Astrocyte of the spinal cord (primary cell): Measurements from ENCODE around the gene CASK.
A peak's percentile ranks its signal among the peaks of the same experiment; 100 is the strongest.

Source experiments
- DNase-seq: peaks from one replicate; pipeline ENCODE4 v3.0.0; 2011; ENCODE audit warnings: low read depth, low spot score
- H3K4me3 ChIP-seq: 2 replicates; pipeline ENCODE4 v1.5.1; 2011; ENCODE audit warnings: low read depth, mild to moderate bottlenecking, low read length, moderate library complexity
- in situ Hi-C: cut with HindIII; loops from 2 replicates; pipeline ENCODE4 v1.10.0; 2017; ENCODE audit warnings: low sequenced_read_pairs
- TF ChIP-seq, protein P1 (sequence below): IDR thresholded peaks from 2 replicates; pipeline ENCODE4 v1.5.1; 2012; ENCODE audit warnings: low read depth, mild to moderate bottlenecking, low read length, inconsistent platforms

Gene CASK

DNA sequence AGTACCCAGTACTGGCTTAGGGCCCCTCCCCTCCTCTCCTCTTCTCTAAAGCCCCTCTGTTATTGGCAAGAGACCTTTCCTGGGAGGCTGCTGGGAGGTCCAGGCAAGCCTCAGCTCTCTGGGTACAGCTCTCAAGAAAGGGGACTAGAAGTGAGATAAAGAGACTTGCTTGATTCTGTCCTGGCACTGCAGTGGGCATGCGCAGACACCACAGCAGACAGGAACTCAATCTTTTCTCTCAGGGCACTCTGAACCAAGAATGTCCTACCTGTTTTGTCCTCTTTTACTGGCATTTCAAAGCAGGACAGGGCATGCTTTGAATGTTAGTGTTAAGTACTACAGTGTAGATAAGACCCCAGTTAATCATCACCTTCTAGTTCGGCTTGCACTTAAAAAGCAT, 401.3 kb downstream of the CASK start:
- TF ChIP-seq, protein P1, sequence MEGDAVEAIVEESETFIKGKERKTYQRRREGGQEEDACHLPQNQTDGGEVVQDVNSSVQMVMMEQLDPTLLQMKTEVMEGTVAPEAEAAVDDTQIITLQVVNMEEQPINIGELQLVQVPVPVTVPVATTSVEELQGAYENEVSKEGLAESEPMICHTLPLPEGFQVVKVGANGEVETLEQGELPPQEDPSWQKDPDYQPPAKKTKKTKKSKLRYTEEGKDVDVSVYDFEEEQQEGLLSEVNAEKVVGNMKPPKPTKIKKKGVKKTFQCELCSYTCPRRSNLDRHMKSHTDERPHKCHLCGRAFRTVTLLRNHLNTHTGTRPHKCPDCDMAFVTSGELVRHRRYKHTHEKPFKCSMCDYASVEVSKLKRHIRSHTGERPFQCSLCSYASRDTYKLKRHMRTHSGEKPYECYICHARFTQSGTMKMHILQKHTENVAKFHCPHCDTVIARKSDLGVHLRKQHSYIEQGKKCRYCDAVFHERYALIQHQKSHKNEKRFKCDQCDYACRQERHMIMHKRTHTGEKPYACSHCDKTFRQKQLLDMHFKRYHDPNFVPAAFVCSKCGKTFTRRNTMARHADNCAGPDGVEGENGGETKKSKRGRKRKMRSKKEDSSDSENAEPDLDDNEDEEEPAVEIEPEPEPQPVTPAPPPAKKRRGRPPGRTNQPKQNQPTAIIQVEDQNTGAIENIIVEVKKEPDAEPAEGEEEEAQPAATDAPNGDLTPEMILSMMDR: no peak
- in situ Hi-C loops: no loop called here
- DNase-seq: no peak
- no peak overlapping the region for H3K4me3 ChIP-seq

DNA sequence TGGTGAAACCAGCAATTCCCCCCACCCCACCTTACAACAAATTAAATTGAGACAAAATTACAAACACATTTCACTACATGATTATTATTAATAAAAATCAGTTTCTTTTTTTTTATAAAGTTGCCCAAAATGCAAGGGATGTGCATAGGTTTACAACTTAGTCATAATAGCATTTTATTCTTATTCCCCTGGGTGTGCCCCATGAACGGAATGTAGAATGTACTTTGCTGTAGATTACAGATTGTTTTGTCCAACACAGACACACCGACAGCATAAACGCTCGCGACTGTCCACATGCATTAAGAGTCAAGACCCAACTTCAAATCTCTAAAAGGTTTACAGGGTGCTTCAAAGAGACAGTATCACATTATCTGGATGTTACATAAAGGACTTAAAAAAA, 403.9 kb downstream of the CASK start:
- no peak overlapping the region for H3K4me3 ChIP-seq
- in situ Hi-C loops: no loop called here
- DNase-seq: no peak
- TF ChIP-seq, protein P1: no peak

DNA sequence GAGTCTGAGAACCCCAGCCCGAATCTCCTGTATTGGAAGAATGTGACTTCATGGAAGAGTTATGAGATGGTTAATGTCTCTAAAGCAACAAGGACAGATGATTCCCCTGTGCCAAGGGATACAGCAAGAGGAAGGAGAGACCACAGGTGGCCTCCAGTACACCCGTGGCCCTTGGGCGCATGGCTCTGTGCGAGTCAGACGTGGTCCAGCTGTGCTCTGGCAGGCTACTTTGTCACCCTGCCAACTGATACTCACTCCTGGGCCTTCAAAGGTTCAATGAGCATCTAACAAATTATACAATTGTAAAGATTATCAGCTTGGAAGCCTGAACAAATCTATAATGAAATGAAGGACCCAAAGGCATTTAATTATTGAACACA, 404.5 kb downstream of the CASK start:
- in situ Hi-C loops: no loop called here
- H3K4me3 ChIP-seq: no peak overlapping the region
- TF ChIP-seq, protein P1: no peak
- DNase-seq: peak; percentile 11

DNA sequence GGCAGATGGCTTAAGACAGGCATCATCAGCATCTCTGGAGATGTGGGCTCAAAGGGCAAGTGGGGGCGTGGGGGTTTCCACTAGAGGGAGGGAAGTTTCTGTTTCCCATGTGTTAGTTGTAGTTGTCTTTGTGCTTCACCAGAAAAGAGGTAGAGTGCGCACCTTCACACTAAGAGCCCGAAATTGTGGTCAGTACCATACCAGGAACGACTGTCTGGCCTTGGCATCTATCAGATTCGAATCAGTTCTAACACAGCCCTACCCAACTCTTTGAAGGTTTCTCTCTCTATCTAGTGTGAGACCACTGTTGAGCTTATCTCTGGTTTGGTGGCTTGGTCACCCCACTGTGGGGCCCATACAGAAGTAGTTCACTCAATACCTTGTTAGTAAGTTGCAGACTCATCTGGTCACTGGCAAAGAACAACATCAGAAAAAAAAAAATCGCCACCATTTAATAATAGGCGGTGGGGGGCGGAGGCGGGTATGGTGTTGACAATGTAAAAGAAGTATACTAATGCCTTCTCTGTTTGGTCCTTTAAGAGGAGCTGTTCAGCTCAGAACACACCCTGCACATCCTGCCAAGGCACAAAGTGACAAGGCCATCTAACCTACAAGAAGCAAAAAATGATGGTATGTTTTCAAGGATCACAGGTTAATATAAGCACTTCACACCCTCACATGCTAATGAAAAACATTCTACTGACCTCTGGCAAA, 405.1 kb downstream of the CASK start:
- in situ Hi-C loops: no loop called here

DNA sequence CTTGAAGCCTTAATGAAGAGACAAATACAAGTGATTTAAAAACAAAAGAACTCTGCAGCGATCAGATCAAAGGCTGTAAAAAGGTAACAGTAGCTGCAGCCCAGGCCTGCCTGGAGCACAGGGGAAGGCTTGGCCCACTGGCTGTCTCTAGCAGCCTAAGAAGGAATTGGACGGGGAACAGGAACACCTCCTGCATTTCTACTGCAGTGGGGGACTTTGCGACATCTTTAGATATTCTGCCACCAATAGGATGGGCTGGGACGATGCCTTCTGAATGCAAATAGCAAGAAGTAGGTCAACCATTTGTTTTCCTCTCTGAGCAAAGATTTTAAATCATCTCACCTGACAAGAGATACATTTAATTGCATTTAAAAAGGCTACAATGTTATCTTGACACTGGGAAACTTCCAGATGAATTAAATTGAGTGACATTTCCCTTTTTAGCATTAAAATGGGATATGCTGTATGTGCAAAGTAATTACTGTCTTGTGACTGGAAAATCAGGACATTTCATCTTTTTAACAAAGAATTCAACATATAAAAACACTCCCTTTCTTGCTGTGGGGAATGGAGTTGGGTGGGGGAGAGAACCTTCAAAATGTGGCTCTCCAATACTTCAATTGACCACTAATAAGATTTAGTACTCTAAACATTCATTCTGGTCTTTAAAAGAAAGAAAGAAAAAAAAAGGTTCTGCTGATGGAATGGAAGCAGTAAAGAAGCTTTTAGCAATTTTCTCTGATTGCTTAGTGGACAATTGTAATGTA, 406.2 kb downstream of the CASK start:
- in situ Hi-C loops: no loop called here
- TF ChIP-seq, protein P1: no peak
- no peak for DNase-seq
- H3K4me3 ChIP-seq: no peak overlapping the region

More for the DNA sequence above, 405.1 kb downstream of the CASK start:
- TF ChIP-seq, protein P1: no peak
- DNase-seq: no peak
- H3K4me3 ChIP-seq: no peak overlapping the region

DNA sequence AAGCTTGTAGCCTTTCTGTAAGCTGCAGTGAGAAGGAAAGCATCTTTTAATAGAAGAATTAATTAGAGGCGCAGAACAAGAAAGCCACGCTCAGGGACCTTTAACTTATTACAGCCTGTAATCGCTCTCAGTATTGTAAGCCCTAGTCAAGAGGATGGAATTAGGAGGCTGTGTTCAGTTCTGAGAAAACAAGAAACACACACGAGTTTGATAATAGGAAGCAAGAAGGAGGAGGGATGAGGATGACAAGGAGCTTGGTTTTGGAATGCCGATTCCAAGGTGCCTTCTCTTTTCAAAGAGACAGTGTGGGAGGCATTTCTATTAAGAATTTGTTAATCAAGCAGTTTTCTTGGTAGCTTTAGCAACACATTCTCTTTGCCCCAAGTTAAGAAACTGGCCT, 406.9 kb downstream of the CASK start:
- TF ChIP-seq, protein P1: no peak
- H3K4me3 ChIP-seq: no peak overlapping the region
- in situ Hi-C loops: no loop called here
- DNase-seq: no peak
